GM12865 (cell line): ENCODE measurements around the gene GNB1L.

ENCODE experiments used
- DNase-seq: peaks from one replicate; pipeline ENCODE4 v3.0.0; 2010; ENCODE audit warnings: low read depth
- H3K4me3 ChIP-seq: 2 replicates; pipeline ENCODE4 v1.5.1; 2011; ENCODE audit warnings: mild to moderate bottlenecking, low read depth, low read length, control low read depth
- TF ChIP-seq, protein P1 (sequence below): IDR thresholded peaks from 2 replicates; pipeline ENCODE4 v1.5.1; 2011; ENCODE audit warnings: low read length, control low read depth, low read depth, inconsistent platforms; ENCODE audit not compliant: insufficient read depth; ENCODE audit errors: missing control alignments

The GNB1L gene

DNA sequence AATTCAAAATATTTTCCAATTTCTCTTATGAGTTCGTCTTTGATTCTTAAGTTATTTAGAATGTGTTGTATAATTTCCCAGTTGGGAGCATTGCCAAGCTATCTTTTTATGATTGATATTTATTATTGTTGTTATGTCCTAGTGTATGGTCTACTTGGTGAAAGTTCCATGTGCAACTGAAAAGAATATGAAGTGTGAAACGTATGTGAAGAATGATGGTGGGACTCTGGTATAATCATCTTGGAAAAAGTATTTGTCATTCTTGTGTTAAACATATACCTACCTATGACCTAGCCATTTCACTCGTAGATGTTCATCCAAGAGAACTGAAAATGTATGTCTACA is 12.0 kb upstream of the GNB1L start:
- TF ChIP-seq, protein P1, sequence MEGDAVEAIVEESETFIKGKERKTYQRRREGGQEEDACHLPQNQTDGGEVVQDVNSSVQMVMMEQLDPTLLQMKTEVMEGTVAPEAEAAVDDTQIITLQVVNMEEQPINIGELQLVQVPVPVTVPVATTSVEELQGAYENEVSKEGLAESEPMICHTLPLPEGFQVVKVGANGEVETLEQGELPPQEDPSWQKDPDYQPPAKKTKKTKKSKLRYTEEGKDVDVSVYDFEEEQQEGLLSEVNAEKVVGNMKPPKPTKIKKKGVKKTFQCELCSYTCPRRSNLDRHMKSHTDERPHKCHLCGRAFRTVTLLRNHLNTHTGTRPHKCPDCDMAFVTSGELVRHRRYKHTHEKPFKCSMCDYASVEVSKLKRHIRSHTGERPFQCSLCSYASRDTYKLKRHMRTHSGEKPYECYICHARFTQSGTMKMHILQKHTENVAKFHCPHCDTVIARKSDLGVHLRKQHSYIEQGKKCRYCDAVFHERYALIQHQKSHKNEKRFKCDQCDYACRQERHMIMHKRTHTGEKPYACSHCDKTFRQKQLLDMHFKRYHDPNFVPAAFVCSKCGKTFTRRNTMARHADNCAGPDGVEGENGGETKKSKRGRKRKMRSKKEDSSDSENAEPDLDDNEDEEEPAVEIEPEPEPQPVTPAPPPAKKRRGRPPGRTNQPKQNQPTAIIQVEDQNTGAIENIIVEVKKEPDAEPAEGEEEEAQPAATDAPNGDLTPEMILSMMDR = no peak
- H3K4me3 ChIP-seq = no peak overlapping the region
- DNase-seq = no peak

GRCh38 chr22:19865141-19865829 is 10.6 kb upstream of the GNB1L start:
- DNase-seq = no peak
- no peak overlapping the region for H3K4me3 ChIP-seq
- TF ChIP-seq, protein P1 = no peak

DNA sequence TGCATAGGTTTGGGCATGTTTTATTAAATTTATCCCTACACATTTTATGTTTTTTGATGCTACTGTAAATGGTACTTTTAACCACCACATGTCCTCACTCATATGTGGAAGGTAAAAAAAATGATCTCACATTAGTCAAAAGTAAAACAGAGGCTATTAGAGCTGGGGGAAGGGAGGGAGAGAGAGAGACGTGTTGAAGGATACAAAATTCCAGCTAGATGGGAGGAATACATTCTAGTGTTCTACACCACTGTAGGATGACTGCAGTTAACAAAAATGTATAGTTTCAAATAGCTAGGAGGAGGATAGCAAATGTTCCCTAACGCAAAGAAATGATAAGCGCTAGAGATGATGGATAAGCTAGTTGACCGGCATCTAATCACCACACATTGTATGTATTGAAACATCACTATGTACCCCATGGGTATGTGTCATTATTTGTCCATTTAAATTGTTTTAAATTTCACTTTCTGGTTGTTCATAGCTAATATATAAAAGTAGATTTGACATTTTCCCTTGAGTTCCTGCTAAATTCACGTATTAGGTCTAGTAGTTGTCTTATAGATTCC is 9.9 kb upstream of the GNB1L start:
- H3K4me3 ChIP-seq = no peak overlapping the region
- TF ChIP-seq, protein P1 = no peak
- DNase-seq = no peak

GRCh38 chr22:19863571-19863970 is 8.9 kb upstream of the GNB1L start:
- DNase-seq = no peak
- TF ChIP-seq, protein P1 = no peak
- no peak overlapping the region for H3K4me3 ChIP-seq

DNA sequence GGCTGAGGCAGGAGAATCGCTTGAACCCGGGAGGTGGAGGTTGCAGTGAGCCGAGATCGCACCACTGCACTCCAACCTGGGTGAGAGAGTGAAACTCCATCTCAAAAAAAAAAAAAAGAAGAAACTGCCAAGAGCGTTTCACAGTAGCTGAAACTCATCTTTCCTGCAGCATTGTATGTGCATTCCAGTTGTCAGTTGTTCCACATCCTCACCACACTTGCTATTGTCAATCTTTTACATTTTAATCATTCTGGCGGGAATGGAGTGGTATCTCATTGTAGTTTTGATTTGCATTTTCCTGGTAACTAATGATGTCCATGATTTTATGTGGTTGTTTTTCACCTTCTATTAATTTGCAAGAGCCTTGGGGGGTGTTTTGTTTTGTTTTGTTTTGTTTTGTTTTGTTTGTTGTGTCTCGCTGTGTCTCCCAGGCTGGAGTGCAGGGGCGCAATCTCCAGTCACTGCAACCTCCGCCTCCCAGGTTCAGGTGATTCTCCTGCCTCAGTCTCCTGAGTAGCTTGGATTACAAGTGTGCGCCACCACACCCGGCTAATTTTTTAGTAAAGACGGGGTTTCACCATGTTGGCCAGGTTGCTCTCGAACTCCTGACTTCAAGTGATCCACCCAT is 8.1 kb upstream of the GNB1L start:
- H3K4me3 ChIP-seq = no peak overlapping the region

GRCh38 chr22:19859861-19860510 is 5.3 kb upstream of the GNB1L start:
- no peak overlapping the region for H3K4me3 ChIP-seq
- TF ChIP-seq, protein P1 = no peak
- no peak for DNase-seq

More for the DNA sequence above, 8.1 kb upstream of the GNB1L start:
- TF ChIP-seq, protein P1 = no peak
- DNase-seq = no peak
